ENCODE data around the gene FBXL7. TPM values are rescaled to one million over a fixed set of nuclear protein-coding genes. Genes with fewer than 3 reads are reported as not detected.

Gene FBXL7
- total and polyA plus RNA-seq, 4 donors: 0.24 to 1.4 (median 1.2) TPM

DNA sequence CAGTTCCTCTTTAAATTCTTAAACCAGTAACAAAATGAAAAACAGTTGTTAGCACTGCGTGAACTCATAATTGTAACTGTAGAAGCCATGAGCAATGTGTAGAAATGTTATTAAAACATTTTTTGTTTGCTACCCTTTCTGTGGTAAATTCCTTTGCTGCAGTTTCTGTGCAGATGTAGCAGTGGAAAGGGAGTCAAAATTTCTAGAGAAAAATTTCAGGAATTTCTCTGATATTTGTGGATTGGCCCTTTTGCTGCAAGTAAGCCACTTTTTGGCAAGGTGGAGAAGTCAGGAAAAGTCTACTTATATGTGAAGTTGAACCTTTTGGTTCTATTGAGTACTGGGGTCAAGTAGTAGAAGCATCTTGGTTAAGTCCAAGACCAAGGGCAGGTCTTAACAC lies 10.1 kb downstream of the FBXL7 start:
- Histone ChIP-seq H3K36me3 (ENCODE audit: control insufficient read depth in 4 of 4, insufficient read depth in 3 of 4, low read depth in 1 of 4, low read length in 3 of 4) (no peaks in the 10 kb centered on the region), H3K9me3 (ENCODE audit: control insufficient read depth in 4 of 4, low read length in 3 of 4) (no peaks in the 10 kb centered on the region), H3K4me1 (ENCODE audit: control insufficient read depth in 4 of 4, insufficient read depth in 4 of 4, low read length in 3 of 4) (peaks cover 0 to 7% (median 0%) of the 10 kb centered on the region in 4 donors), H3K4me3 (ENCODE audit: low read depth in 1 of 3, low read length in 3 of 3) (no peak overlapping the region), H3K27me3 (ENCODE audit: control insufficient read depth in 4 of 4, insufficient read depth in 4 of 4, low read length in 3 of 4) (no peaks in the 10 kb centered on the region), H3K27ac (ENCODE audit: low read depth in 1 of 2, low read length in 2 of 2) (no peak overlapping the region), H3K9ac (ENCODE audit: low read depth in 1 of 2, low read length in 2 of 2) (no peak overlapping the region)
- WGBS: 92% methylated on average over 1 of the region's 1 CpG
- no peak for DNase-seq (ENCODE audit: low spot score)
- no peak for TF ChIP-seq RAD21 (IDR thresholded peaks at IDR 0.05)
- TF ChIP-seq, protein P1, sequence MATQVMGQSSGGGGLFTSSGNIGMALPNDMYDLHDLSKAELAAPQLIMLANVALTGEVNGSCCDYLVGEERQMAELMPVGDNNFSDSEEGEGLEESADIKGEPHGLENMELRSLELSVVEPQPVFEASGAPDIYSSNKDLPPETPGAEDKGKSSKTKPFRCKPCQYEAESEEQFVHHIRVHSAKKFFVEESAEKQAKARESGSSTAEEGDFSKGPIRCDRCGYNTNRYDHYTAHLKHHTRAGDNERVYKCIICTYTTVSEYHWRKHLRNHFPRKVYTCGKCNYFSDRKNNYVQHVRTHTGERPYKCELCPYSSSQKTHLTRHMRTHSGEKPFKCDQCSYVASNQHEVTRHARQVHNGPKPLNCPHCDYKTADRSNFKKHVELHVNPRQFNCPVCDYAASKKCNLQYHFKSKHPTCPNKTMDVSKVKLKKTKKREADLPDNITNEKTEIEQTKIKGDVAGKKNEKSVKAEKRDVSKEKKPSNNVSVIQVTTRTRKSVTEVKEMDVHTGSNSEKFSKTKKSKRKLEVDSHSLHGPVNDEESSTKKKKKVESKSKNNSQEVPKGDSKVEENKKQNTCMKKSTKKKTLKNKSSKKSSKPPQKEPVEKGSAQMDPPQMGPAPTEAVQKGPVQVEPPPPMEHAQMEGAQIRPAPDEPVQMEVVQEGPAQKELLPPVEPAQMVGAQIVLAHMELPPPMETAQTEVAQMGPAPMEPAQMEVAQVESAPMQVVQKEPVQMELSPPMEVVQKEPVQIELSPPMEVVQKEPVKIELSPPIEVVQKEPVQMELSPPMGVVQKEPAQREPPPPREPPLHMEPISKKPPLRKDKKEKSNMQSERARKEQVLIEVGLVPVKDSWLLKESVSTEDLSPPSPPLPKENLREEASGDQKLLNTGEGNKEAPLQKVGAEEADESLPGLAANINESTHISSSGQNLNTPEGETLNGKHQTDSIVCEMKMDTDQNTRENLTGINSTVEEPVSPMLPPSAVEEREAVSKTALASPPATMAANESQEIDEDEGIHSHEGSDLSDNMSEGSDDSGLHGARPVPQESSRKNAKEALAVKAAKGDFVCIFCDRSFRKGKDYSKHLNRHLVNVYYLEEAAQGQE (IDR thresholded peaks at IDR 0.05): no peak
- no peak for TF ChIP-seq GABPA (IDR thresholded peaks at IDR 0.05 in 1 of 2, conservative IDR thresholded peaks at IDR 0.05 in 1 of 2)
- no peak for TF ChIP-seq YY1 (IDR thresholded peaks at IDR 0.05)
- TF ChIP-seq FOXA2 (IDR thresholded peaks at IDR 0.05): no peak
- TF ChIP-seq RXRA (IDR thresholded peaks at IDR 0.05): no peak
- TF ChIP-seq, protein P2, sequence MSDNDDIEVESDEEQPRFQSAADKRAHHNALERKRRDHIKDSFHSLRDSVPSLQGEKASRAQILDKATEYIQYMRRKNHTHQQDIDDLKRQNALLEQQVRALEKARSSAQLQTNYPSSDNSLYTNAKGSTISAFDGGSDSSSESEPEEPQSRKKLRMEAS (IDR thresholded peaks at IDR 0.05): no peak
- no peak for TF ChIP-seq FOXA1 (IDR thresholded peaks at IDR 0.05)
- TF ChIP-seq SP1 (IDR thresholded peaks at IDR 0.05): no peak
- TF ChIP-seq NR2F2 (IDR thresholded peaks at IDR 0.05): no peak
- TF ChIP-seq, protein P3, sequence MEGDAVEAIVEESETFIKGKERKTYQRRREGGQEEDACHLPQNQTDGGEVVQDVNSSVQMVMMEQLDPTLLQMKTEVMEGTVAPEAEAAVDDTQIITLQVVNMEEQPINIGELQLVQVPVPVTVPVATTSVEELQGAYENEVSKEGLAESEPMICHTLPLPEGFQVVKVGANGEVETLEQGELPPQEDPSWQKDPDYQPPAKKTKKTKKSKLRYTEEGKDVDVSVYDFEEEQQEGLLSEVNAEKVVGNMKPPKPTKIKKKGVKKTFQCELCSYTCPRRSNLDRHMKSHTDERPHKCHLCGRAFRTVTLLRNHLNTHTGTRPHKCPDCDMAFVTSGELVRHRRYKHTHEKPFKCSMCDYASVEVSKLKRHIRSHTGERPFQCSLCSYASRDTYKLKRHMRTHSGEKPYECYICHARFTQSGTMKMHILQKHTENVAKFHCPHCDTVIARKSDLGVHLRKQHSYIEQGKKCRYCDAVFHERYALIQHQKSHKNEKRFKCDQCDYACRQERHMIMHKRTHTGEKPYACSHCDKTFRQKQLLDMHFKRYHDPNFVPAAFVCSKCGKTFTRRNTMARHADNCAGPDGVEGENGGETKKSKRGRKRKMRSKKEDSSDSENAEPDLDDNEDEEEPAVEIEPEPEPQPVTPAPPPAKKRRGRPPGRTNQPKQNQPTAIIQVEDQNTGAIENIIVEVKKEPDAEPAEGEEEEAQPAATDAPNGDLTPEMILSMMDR (IDR thresholded peaks at IDR 0.05; ENCODE audit: low read depth, low read length, missing input control): no peak
- TF ChIP-seq JUND (IDR thresholded peaks at IDR 0.05): no peak
- TF ChIP-seq, protein P4, sequence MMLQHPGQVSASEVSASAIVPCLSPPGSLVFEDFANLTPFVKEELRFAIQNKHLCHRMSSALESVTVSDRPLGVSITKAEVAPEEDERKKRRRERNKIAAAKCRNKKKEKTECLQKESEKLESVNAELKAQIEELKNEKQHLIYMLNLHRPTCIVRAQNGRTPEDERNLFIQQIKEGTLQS (IDR thresholded peaks at IDR 0.05): no peak
- no peak for TF ChIP-seq HNF4G (IDR thresholded peaks at IDR 0.05)

DNA sequence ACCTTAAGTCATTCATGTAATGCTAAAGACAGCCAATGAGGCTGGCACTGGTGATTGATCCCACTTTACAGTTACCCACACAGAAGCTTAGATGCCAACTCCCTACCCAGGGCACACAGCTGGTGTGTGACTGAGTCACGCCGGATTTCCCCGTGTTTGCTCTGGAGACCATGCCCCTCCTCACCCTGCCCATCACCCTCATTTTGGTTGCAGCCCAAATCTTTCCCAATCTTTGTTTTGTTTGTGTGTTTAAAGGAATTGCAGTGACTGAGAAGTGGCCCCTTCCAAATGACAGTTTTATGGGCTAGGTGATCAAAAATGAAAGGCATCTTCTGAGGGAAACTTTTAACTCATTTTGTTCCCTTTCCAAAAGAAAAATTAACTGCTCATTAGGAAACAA lies 10.9 kb downstream of the FBXL7 start:
- no peak for DNase-seq (ENCODE audit: low spot score)

More for the DNA sequence above, 10.9 kb downstream of the FBXL7 start:
- H3K4me3 ChIP-seq (ENCODE audit: low read depth in 1 of 3, low read length in 3 of 3): no peak overlapping the region
- no peaks in the 10 kb centered on the region for H3K9me3 ChIP-seq (ENCODE audit: control insufficient read depth in 4 of 4, low read length in 3 of 4)
- no peaks in the 10 kb centered on the region for H3K27me3 ChIP-seq (ENCODE audit: control insufficient read depth in 4 of 4, insufficient read depth in 4 of 4, low read length in 3 of 4)
- no peak overlapping the region for H3K9ac ChIP-seq (ENCODE audit: low read depth in 1 of 2, low read length in 2 of 2)
- no peak overlapping the region for H3K27ac ChIP-seq (ENCODE audit: low read depth in 1 of 2, low read length in 2 of 2)
- peaks cover 0 to 7% (median 0%) of the 10 kb centered on the region in 4 donors for H3K4me1 ChIP-seq (ENCODE audit: control insufficient read depth in 4 of 4, insufficient read depth in 4 of 4, low read length in 3 of 4)
- H3K36me3 ChIP-seq (ENCODE audit: control insufficient read depth in 4 of 4, insufficient read depth in 3 of 4, low read depth in 1 of 4, low read length in 3 of 4): no peaks in the 10 kb centered on the region
- 27% methylated on average over 3 of the region's 3 CpGs for WGBS
- TF ChIP-seq SP1 (IDR thresholded peaks at IDR 0.05) (no peak), EGR1 (IDR thresholded peaks at IDR 0.05; ENCODE audit: low read depth in 2 of 2) (no peak), TAF1 (conservative IDR thresholded peaks at IDR 0.05) (no peak)
- TF ChIP-seq, protein P3 (IDR thresholded peaks at IDR 0.05; ENCODE audit: low read depth, low read length, missing input control): no peak

Data from liver (tissue), 9 donors.